Right lobe of liver (tissue), 6 donors: ENCODE measurements around the gene SCGB1D2. TPM values are rescaled to one million over a fixed set of nuclear protein-coding genes. Genes with fewer than 3 reads are reported as not detected.

Source experiments
- ATAC-seq, 4 donors: fragments of 200-7000 bp; cut with Tn5 transposase; one replicate each; pipeline ENCODE4 v1.9.1; 2020; ENCODE audit warnings: mild to moderate bottlenecking in 4 of 4, moderate library complexity in 4 of 4
- DNase-seq, 3 donors: peaks; one replicate each; pipeline ENCODE4 v3.0.0-alpha.2; 2020
- H3K27ac ChIP-seq, 3 donors: fragments of 200-600 bp; one replicate each; pipeline ENCODE4 v1.8.0; 2022
- H3K27me3 ChIP-seq, 2 donors: fragments of 200-600 bp; one replicate each; pipeline ENCODE4 v1.8.0; 2022
- H3K36me3 ChIP-seq, 4 donors: fragments of 200-600 bp; sonication (generic) in 1 of 4; one replicate each; pipeline versions ENCODE4 v1.5.1 to v1.8.0; 2017 to 2022; ENCODE audit warnings: control low read depth in 1 of 4
- H3K4me1 ChIP-seq, 4 donors: fragments of 200-600 bp; sonication (generic) in 1 of 4; one replicate each; pipeline versions ENCODE4 v1.5.1 to v1.8.0; 2017 to 2022; ENCODE audit warnings: control low read depth in 1 of 4
- H3K4me3 ChIP-seq, 3 donors: fragments of 200-600 bp; one replicate each; pipeline ENCODE4 v1.8.0; 2022
- H3K9me3 ChIP-seq, 4 donors: fragments of 200-600 bp; sonication (generic) in 1 of 4; one replicate each; pipeline versions ENCODE4 v1.5.1 to v1.8.0; 2017 to 2022; ENCODE audit warnings: control low read depth in 1 of 4
- POLR2A ChIP-seq: fragments of 450-650 bp; IDR thresholded peaks from one replicate; pipeline ENCODE4 v1.6.1; 2017; ENCODE audit warnings: antibody characterized with exemption, mild to moderate bottlenecking
- WGBS: methylation state at CpG from one replicate; pipeline ENCODE4 v1.1.6; 2018; ENCODE audit warnings: low coverage, low lambda C conversion rate; ENCODE audit not compliant: insufficient coverage; ENCODE audit errors: missing lambda C conversion rate; 5-methylcytosine and 5-hydroxymethylcytosine counted together
- intact Hi-C, 2 donors: fragments of 100-400 bp; cut with DNase I; formaldehyde crosslinking; loops; one replicate each; pipeline versions ENCODE4 v1.11.2 to v1.14.1; 2022
- total RNA-seq, 6 experiments: library from RNA; depleted of rRNA in 2 of 6; stranded (reverse); fragments of >200 nt in 2 of 6; fragmentation: NEBNext Ultra II Directional in 3 of 6; extraction: Animal tissue kit (Norgen Biotek cat#: 25700) in 3 of 6; gene quantifications; one replicate each; pipeline versions ENCODE4 v1.1.0 to v1.2.4, GENCODE V29; 2016 to 2023
- TF ChIP-seq, protein P1 (sequence below), 4 donors: fragments of 200-600 bp in 3 of 4; fragments of 450-650 bp in 1 of 4; IDR thresholded peaks; one replicate each; pipeline versions ENCODE4 v1.5.1 to v1.8.0; 2016 to 2022; ENCODE audit warnings: antibody characterized with exemption in 4 of 4, mild to moderate bottlenecking in 2 of 4
- donor health status: DM: no; HTN: yes; CAD: no.
- donor health status: DM: no; HTN: no; CAD: no.
- donor health status: DM: no; HTN: no; CAD: no.
- donor health status: DM: no; HTN: yes; CAD: no.
- donor health status: DM: no; HTN: yes; CAD: no.

The SCGB1D2 gene
- total RNA-seq, 6 experiments from 2014 or later: not detected

DNA sequence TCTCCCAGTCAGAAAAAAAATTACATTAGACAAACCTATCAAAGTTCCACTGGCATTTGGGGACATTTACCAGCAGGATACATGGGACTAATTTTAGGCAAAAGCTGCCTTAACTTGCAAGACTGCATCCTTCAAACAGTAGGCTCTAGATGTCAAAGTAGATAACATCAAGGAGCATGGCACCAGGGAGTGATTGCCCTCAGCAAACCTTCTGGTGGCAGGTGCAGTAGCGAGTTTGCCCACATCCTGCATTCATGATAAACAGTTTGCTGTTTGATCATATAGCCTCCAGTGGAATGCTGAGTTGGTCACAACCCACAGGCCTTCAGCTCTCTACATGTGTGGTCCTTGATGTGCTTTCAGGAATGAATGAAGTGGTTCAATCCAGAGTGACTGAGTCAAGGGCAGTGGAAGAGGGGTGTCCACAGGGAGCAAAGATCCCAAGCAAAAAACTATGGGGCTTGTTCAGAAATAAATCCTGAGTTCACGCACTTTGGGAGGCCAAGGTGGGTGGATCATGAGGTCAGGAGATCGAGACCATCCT is 12.0 kb downstream of the SCGB1D2 start:
- Histone ChIP-seq H3K27ac (no peak overlapping the region), H3K36me3 (no peaks in the 10 kb centered on the region), H3K27me3 (no peaks in the 10 kb centered on the region), H3K4me3 (no peak overlapping the region), H3K9me3 (peaks cover 0 to 7% (median 3%) of the 10 kb centered on the region in 4 donors), H3K4me1 (no peaks in the 10 kb centered on the region)
- DNase-seq: no peak
- WGBS: 67% methylated on average over 2 of the region's 3 CpGs
- intact Hi-C loops: no loop called here
- no peak for ATAC-seq
- TF ChIP-seq, protein P1, sequence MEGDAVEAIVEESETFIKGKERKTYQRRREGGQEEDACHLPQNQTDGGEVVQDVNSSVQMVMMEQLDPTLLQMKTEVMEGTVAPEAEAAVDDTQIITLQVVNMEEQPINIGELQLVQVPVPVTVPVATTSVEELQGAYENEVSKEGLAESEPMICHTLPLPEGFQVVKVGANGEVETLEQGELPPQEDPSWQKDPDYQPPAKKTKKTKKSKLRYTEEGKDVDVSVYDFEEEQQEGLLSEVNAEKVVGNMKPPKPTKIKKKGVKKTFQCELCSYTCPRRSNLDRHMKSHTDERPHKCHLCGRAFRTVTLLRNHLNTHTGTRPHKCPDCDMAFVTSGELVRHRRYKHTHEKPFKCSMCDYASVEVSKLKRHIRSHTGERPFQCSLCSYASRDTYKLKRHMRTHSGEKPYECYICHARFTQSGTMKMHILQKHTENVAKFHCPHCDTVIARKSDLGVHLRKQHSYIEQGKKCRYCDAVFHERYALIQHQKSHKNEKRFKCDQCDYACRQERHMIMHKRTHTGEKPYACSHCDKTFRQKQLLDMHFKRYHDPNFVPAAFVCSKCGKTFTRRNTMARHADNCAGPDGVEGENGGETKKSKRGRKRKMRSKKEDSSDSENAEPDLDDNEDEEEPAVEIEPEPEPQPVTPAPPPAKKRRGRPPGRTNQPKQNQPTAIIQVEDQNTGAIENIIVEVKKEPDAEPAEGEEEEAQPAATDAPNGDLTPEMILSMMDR (IDR thresholded peaks at IDR 0.05): no peak
- no peak for TF ChIP-seq POLR2A

DNA sequence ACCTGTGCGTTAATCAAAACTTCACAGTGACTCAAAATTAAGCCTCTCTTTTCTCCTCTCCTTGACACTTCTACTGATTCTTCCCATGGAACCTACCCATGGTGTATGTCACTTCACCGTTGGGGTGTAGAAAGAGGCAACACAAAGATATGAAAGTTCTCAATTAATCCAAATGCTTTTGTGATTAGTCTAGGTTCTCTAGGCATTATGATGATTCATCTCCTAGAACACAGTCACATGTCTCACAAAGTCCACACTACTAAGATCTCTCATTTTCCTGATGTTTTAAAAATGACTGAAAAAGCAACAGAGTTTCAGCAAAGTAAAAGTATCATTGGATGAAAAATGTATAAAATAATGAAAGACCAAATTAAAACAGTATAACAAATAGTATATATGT is 14.2 kb downstream of the SCGB1D2 start:
- WGBS: 38% methylated on average over 2 of the region's 2 CpGs
- no peaks in the 10 kb centered on the region for H3K36me3 ChIP-seq
- H3K4me1 ChIP-seq: no peaks in the 10 kb centered on the region
- DNase-seq: no peak
- no peak overlapping the region for H3K27ac ChIP-seq
- TF ChIP-seq POLR2A: no peak
- TF ChIP-seq, protein P1 (IDR thresholded peaks at IDR 0.05): no peak
- ATAC-seq: no peak
- peaks cover 0 to 4% (median 1%) of the 10 kb centered on the region in 4 donors for H3K9me3 ChIP-seq
- intact Hi-C loops: no loop called here
- no peak overlapping the region for H3K4me3 ChIP-seq
- H3K27me3 ChIP-seq: no peaks in the 10 kb centered on the region

- intact Hi-C loops: no loop called here
- WGBS: 40% methylated on average over 6 of the region's 6 CpGs
- no peak for TF ChIP-seq POLR2A
- TF ChIP-seq, protein P1 (IDR thresholded peaks at IDR 0.05): no peak
- H3K27me3 ChIP-seq: no peaks in the 10 kb centered on the region
- ATAC-seq (no peak), DNase-seq (no peak)
- H3K36me3 ChIP-seq: no peaks in the 10 kb centered on the region
- no peak overlapping the region for H3K4me3 ChIP-seq
- no peaks in the 10 kb centered on the region for H3K9me3 ChIP-seq
- no peak overlapping the region for H3K27ac ChIP-seq
- no peaks in the 10 kb centered on the region for H3K4me1 ChIP-seq
Measured at GRCh38 chr11:62260261-62260953, 18.4 kb downstream of the SCGB1D2 start.

GRCh38 chr11:62264004-62264403 is 22.0 kb downstream of the SCGB1D2 start:
- Histone ChIP-seq H3K4me1 (no peaks in the 10 kb centered on the region), H3K9me3 (no peaks in the 10 kb centered on the region), H3K27me3 (no peaks in the 10 kb centered on the region), H3K36me3 (no peaks in the 10 kb centered on the region), H3K27ac (no peak overlapping the region), H3K4me3 (no peak overlapping the region)
- WGBS: 85% methylated on average over 1 of the region's 1 CpG
- DNase-seq (no peak), ATAC-seq (no peak)
- TF ChIP-seq POLR2A: no peak
- TF ChIP-seq, protein P1 (IDR thresholded peaks at IDR 0.05): no peak
- intact Hi-C loops: no loop called here
